Endothelial cell of umbilical vein (primary cell): ENCODE data around the gene TSEN54. TPM values are rescaled to one million over a fixed set of nuclear protein-coding genes. Genes with fewer than 3 reads are reported as not detected.
A peak's percentile ranks its signal among the peaks of the same experiment; 100 is the strongest.

ENCODE experiments used
- BruUV-seq: library from RNA; stranded (reverse); fragments of 400-500 nt; replicated peaks from 2 replicates; lab custom pipeline; 2021; lab: Mats Ljungman, UMichigan
- CTCF ChIA-PET: fragments of 300-600, 350-600 bp; sonication (Branson Sonifier 250); formaldehyde crosslinking; loops from one replicate; lab custom pipeline; 2021; ENCODE audit warnings: antibody characterized with exemption, inconsistent platforms; lab: Charles Lee
- POLR2A ChIA-PET: fragments of 300-600, 350-600 bp; sonication (Branson Sonifier 250); formaldehyde crosslinking; loops from one replicate; lab custom pipeline; 2021; ENCODE audit warnings: antibody characterized with exemption, inconsistent platforms; lab: Charles Lee
- DNase-seq: peaks from one replicate; pipeline ENCODE4 v3.0.0-alpha.2; 2011; ENCODE audit warnings: low read depth, low spot score
- FAIRE-seq: peaks from 2 replicates; lab custom pipeline; 2011; peaks lifted over from hg19 to GRCh38; lab: Jason Lieb, UNC
- H2AFZ ChIP-seq: 2 replicates; pipeline ENCODE4 v1.6.0; 2012; ENCODE audit warnings: low read depth, low read length, control low read depth, inconsistent platforms
- H3K27ac ChIP-seq: 2 replicates; pipeline ENCODE4 v1.5.1; 2011; ENCODE audit warnings: low read depth, mild to moderate bottlenecking, control low read depth, low read length, moderate library complexity; ENCODE audit not compliant: insufficient read depth
- H3K27me3 ChIP-seq, 2 experiments: 2 replicates each; pipeline versions ENCODE4 v1.6.0 to v1.6.1; 2011; ENCODE audit warnings: low read length in 2 of 2, mixed read lengths in 1 of 2; ENCODE audit not compliant: control insufficient read depth in 2 of 2, insufficient read depth in 2 of 2
- H3K36me3 ChIP-seq, 2 experiments: 2 replicates in 1 of 2; 3 replicates in 1 of 2; pipeline ENCODE4 v1.5.1; 2011; ENCODE audit warnings: low read length in 2 of 2, mild to moderate bottlenecking in 1 of 2, moderate library complexity in 1 of 2; ENCODE audit not compliant: control insufficient read depth in 2 of 2, insufficient read depth in 2 of 2; ENCODE audit errors: extremely low read depth in 1 of 2
- H3K4me1 ChIP-seq: 3 replicates; pipeline ENCODE4 v1.5.1; 2011; ENCODE audit warnings: mild to moderate bottlenecking, low read length; ENCODE audit not compliant: control insufficient read depth, insufficient read depth; ENCODE audit errors: extremely low read depth
- H3K4me2 ChIP-seq: 2 replicates; pipeline ENCODE4 v1.6.1; 2011; ENCODE audit warnings: low read length, control low read depth, mixed read lengths; ENCODE audit not compliant: insufficient read depth
- H3K4me3 ChIP-seq, 3 experiments: fragments of 200-600 bp in 1 of 3; sonication (generic), shearing (Covaris generic) in 1 of 3; replicated peaks in 1 of 3; 2 replicates each; pipeline ENCODE4 v1.5.1; 2011 to 2016; ENCODE audit warnings: control low read depth in 3 of 3, low read length in 3 of 3, mild to moderate bottlenecking in 2 of 3, inconsistent platforms in 1 of 3, low read depth in 1 of 3, moderate library complexity in 1 of 3; ENCODE audit not compliant: insufficient read depth in 1 of 3
- H3K79me2 ChIP-seq: 2 replicates; pipeline ENCODE4 v1.6.0; 2012; ENCODE audit warnings: low read length, inconsistent platforms; ENCODE audit not compliant: control insufficient read depth, insufficient read depth
- H3K9ac ChIP-seq: replicated peaks from 2 replicates; pipeline ENCODE3; 2011; ENCODE audit warnings: low read length, control low read depth; ENCODE audit not compliant: insufficient read depth; ENCODE audit errors: extremely low read depth
- H3K9me1 ChIP-seq: replicated peaks from 3 replicates; pipeline ENCODE4 v1.6.0; 2011; ENCODE audit warnings: mild to moderate bottlenecking, low read length; ENCODE audit not compliant: control insufficient read depth, insufficient read depth; ENCODE audit errors: extremely low read depth
- H3K9me3 ChIP-seq: replicated peaks from 2 replicates; pipeline ENCODE4 v1.5.1; 2012; ENCODE audit warnings: low read length, inconsistent platforms; ENCODE audit not compliant: control insufficient read depth, insufficient read depth
- H4K20me1 ChIP-seq: replicated peaks from 2 replicates; pipeline ENCODE3; 2011; ENCODE audit warnings: mild to moderate bottlenecking, low read length; ENCODE audit not compliant: control insufficient read depth, insufficient read depth; ENCODE audit errors: extremely low read depth
- EZH2 ChIP-seq: IDR thresholded peaks from 2 replicates; pipeline ENCODE4 v1.6.1; 2012; ENCODE audit warnings: borderline replicate concordance, low read depth, mild to moderate bottlenecking, moderate library complexity, low read length, inconsistent platforms; ENCODE audit not compliant: severe bottlenecking
- FOS ChIP-seq: IDR thresholded peaks from 2 replicates; pipeline ENCODE4 v1.6.1; 2011; ENCODE audit warnings: mild to moderate bottlenecking, low read length, moderate library complexity, borderline replicate concordance; ENCODE audit not compliant: insufficient read depth
- GATA2 ChIP-seq: IDR thresholded peaks from 2 replicates; pipeline ENCODE4 v1.7.0; 2011; ENCODE audit warnings: low read depth, mild to moderate bottlenecking, moderate library complexity, mixed read lengths, low read length; ENCODE audit not compliant: insufficient read length, insufficient read depth
- JUN ChIP-seq: IDR thresholded peaks from 2 replicates; pipeline ENCODE4 v1.6.1; 2011; ENCODE audit warnings: borderline replicate concordance, low read depth; ENCODE audit not compliant: insufficient read length, insufficient read depth
- MYC ChIP-seq: IDR thresholded peaks from one replicate; pipeline ENCODE4 v1.6.1; 2011; ENCODE audit warnings: mild to moderate bottlenecking, low read depth, low read length
- POLR2A ChIP-seq: IDR thresholded peaks from 2 replicates; pipeline ENCODE4 v1.6.1; 2012; ENCODE audit warnings: low read depth, mild to moderate bottlenecking, control low read depth, low read length
- POLR2AphosphoS5 ChIP-seq: IDR thresholded peaks from 2 replicates; pipeline ENCODE4 v1.6.1; 2012; ENCODE audit warnings: low read depth, mild to moderate bottlenecking, control low read depth, low read length, moderate library complexity; ENCODE audit not compliant: insufficient read depth
- dilution Hi-C: fragments of 300-500 bp; cut with MboI; formaldehyde crosslinking; loops from one replicate; pipeline ENCODE4 v1.15.0; 2019; ENCODE audit warnings: low sequenced_read_pairs; ENCODE audit not compliant: extremely low pct_ligation_motif_present
- intact Hi-C: fragments of 100-400 bp; cut with micrococcal nuclease; formaldehyde crosslinking; loops from one replicate; pipeline ENCODE4 v1.10.0; 2022
- polyA plus RNA-seq, 4 experiments: library from polyadenylated mRNA; depleted of rRNA in 3 of 4; stranded (reverse) in 3 of 4; unstranded in 1 of 4; fragments of >200 nt; gene quantifications; 2 replicates each; pipeline versions ENCODE4 v1.2.1 to v1.2.3, GENCODE V29; 2011 to 2012; ENCODE audit warnings: missing spikeins in 1 of 4
- total RNA-seq: library from RNA; stranded (reverse); gene quantifications from 2 replicates; pipeline ENCODE4 v1.2.3, GENCODE V29; 2021
- TF ChIP-seq, protein P1 (sequence below), 2 donors: IDR thresholded peaks; 1 replicate in 1 of 2; 2 replicates in 1 of 2; pipeline ENCODE4 v1.5.1; 2011; ENCODE audit warnings: low read length in 2 of 2, mild to moderate bottlenecking in 2 of 2, moderate library complexity in 2 of 2, control low read depth in 1 of 2, inconsistent platforms in 1 of 2, low read depth in 1 of 2; ENCODE audit not compliant: insufficient read depth in 1 of 2; ENCODE audit errors: extremely low read depth in 1 of 2
- TF ChIP-seq, protein P2 (sequence below): IDR thresholded peaks from 2 replicates; pipeline ENCODE4 v1.6.1; 2011; ENCODE audit not compliant: insufficient read depth, insufficient read length

The TSEN54 gene
- total and polyA plus RNA-seq, 2 donors (not counting 3 experiments of a cell fraction or from before 2014, with no cell fraction given) = 22.3 to 26.3 TPM

DNA sequence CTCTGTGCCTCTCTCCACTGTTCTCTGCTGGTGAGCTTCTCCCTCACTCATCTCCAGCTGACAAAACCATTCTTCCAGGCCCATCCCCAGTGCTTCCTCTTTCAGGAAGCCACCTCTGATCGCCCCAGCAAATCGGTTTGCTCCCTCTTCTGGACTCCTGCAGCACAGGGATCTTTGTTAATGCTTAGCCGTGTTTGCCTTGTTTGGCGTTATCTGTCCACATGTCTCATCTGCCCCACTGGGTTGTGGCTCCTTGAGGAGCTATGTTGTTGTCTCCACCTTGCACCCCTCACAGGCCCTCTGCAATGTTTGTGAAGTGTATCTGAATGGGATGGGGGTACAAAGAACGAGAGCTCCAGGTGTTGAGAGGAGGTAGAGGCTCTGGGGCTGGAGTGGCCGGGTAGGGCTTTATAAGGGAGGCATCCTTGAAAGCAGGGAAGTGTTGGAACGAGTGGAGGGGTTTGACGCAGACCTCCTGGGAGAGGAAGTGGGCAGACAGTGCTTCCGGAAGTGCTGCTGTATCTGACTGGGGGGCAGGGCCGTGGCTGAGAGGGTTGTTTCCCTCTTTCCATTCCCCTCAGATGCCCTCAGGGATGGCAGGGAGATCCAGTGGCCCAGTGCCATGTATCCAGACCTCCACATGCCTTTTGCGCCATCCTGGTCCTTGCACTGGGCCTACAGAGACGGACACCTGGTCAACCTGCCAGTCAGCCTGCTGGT lies 28.8 kb upstream of the TSEN54 start:
- no peak overlapping the region for H3K4me3 ChIP-seq
- H3K9me3 ChIP-seq = no peaks in the 10 kb centered on the region
- intact Hi-C loops = loop anchor here (1.0 kb wide), 1 partner anchor 61 kb away; no protein-coding TSS in a partner anchor
- no peak overlapping the region for H2AFZ ChIP-seq
- no peak overlapping the region for H3K4me2 ChIP-seq
- ChIA-PET CTCF (interaction anchor here (0.8 to 2.1 kb wide), 8 partner anchors 9 to 59 kb away, joined by 3 to 9 read pairs (median 3); partner anchors contain the start of gene TMEM94), POLR2A (no interaction called here)
- H3K9ac ChIP-seq = no peak overlapping the region
- peak; percentile 8 for FAIRE-seq
- H4K20me1 ChIP-seq = no peaks in the 10 kb centered on the region
- H3K4me1 ChIP-seq = peaks cover 9% of the 10 kb centered on the region
- H3K79me2 ChIP-seq = no peaks in the 10 kb centered on the region
- no peaks in the 10 kb centered on the region for H3K27me3 ChIP-seq
- no TSS peak for BruUV-seq
- TF ChIP-seq POLR2A (no peak), POLR2AphosphoS5 (no peak), EZH2 (no peak), JUN (no peak), MYC (no peak), GATA2 (no peak), FOS (no peak)
- TF ChIP-seq, protein P1, sequence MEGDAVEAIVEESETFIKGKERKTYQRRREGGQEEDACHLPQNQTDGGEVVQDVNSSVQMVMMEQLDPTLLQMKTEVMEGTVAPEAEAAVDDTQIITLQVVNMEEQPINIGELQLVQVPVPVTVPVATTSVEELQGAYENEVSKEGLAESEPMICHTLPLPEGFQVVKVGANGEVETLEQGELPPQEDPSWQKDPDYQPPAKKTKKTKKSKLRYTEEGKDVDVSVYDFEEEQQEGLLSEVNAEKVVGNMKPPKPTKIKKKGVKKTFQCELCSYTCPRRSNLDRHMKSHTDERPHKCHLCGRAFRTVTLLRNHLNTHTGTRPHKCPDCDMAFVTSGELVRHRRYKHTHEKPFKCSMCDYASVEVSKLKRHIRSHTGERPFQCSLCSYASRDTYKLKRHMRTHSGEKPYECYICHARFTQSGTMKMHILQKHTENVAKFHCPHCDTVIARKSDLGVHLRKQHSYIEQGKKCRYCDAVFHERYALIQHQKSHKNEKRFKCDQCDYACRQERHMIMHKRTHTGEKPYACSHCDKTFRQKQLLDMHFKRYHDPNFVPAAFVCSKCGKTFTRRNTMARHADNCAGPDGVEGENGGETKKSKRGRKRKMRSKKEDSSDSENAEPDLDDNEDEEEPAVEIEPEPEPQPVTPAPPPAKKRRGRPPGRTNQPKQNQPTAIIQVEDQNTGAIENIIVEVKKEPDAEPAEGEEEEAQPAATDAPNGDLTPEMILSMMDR (IDR thresholded peaks at IDR 0.05; ENCODE audit: extremely low read depth in 1 of 2, insufficient read depth in 1 of 2, low read depth in 1 of 2, low read length in 2 of 2) = no peak
- TF ChIP-seq, protein P2, sequence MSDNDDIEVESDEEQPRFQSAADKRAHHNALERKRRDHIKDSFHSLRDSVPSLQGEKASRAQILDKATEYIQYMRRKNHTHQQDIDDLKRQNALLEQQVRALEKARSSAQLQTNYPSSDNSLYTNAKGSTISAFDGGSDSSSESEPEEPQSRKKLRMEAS = no peak
- no peak for DNase-seq
- H3K27ac ChIP-seq = no peak overlapping the region
- dilution Hi-C loops = no loop called here
- peaks cover 0 to 3% of the 10 kb centered on the region in 2 experiments for H3K36me3 ChIP-seq
- no peaks in the 10 kb centered on the region for H3K9me1 ChIP-seq
